Activated T-cell treated with anti-CD3 and anti-CD28 coated beads for 4 hours (primary cell): ENCODE results near the gene NINL.
A peak's percentile ranks its signal among the peaks of the same experiment; 100 is the strongest.
"Not testable (repeated sequence)": the region's sequence is repeated elsewhere in the genome, so short reads cannot be mapped to it uniquely, and the experiment has no call there.

Source experiments
- DNase-seq: peaks from one replicate; pipeline ENCODE4 v3.0.0-alpha.2; 2020

Gene NINL

DNA sequence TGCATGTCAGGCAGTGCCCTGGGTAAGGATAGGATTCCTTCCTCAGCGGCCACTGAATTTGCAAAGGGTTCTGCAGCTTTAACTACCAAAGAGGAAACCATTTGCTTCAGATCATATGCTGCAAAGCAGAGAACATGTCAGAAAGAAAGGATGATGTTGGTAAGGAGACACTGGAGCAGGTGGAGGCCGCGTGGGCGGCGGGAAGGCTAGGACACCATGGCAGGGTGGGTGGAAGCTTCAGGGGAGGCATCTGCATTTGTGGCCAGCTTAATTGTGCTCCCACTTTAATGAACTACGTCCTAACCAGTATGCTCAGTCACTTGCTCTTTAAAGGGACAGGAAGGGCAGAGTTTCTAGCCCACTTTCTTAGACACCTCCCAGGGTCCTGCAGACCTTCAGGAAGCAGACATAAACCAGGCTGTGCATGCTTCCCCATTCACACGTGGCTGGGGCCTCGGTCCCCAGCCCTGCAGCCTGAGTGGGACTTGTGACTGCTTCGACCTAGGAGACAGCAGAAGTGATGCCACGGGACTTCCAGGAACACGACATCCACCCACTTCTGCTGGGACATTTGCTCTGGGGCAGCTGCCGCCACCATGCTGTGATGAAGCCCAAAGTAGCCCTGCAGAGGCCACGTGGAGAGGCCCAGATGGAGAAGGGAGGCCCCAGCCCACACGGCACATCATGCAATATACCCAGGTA is 101.7 kb downstream of the NINL start:
- DNase-seq: no peak

DNA sequence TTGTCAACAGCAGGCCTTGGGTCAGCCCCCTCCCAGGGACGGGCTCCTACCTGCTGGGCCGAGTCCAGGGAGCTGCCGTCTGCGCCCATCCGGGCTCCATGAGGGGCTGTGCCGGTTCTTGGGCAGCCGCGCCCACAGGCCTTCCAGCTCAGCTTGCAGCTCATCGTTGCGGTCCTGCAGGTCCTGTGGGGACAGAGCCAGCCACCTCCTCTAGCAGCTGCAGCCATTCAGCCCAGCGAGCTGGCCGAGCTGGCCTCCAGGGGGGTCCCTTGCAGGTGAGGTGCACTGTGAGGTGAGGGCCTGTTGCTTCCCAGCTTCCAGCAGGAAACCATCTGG is 103.4 kb downstream of the NINL start:
- DNase-seq: no peak

DNA sequence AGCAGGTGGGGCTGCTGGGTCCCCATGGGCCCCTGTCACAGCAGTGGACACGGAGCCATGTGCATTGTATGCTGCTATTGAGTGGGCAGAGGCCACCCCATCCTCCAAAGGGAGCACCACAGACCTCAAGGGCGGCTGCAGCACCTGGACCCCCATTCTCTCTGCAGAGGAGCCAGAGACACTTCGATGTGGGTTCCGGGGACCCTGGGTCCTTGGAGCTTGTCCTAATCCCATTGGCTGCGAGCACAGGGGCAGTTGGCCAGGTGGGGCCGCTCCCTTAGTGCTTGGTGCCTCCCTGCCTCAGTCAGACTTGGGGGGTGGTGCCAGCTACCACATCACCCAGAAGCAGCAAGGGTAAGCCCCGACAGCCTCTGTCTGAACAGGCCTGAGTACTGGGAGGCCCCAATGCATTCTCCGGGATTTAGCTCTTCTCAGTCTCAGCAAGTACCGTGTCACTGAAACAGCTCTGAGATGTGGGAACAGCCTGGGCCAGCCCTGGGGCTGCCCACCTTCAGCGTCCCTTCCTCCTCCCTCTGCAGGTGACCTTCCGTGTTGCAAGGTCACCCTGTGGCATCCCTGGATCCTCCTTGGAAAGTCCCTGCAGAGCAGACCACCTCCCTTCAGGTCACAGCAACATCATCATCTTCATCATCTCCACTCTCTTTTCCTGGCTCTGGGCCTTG is 104.0 kb downstream of the NINL start:
- no peak for DNase-seq

- DNase-seq: no peak
Observed at GRCh38 chr20:25480797-25481196, 104.5 kb downstream of the NINL start.

- no peak for DNase-seq
Observed at GRCh38 chr20:25480156-25480555, 105.2 kb downstream of the NINL start.

- no peak for DNase-seq
Observed at GRCh38 chr20:25479638-25480037, 105.7 kb downstream of the NINL start.

DNA sequence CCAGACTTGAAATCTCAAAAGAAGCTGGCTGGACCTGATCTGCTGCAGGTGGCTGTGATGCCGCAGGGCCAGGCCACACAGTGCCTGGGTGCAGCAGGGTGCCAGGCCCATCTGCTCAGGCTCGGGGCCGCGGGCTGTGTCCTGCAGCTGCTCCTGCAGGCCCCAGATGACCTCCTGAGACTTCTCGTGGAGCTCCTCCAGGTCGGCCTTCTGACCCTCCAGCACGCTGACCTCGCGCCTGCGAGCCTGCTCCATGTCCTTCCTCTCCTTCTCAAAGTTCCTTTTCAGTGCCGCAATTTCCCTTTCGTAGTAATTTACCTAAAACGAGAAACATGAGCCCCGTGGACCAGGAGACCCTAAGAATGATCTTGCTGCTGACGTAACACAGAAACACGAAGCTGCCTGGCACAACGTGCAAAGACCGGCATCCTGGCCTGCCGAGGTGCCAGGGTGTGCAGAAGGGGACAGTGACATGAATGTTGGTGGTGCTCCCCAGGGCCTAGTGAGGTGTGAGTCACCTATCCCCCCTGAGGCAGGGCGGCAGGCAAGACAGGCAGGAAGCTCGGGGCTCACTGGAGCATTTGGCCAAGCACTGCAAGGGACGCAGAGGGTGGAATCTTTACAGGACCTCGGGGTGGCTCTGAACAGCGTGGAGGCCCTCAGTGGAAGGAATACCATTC is 106.3 kb downstream of the NINL start:
- DNase-seq: no peak

DNA sequence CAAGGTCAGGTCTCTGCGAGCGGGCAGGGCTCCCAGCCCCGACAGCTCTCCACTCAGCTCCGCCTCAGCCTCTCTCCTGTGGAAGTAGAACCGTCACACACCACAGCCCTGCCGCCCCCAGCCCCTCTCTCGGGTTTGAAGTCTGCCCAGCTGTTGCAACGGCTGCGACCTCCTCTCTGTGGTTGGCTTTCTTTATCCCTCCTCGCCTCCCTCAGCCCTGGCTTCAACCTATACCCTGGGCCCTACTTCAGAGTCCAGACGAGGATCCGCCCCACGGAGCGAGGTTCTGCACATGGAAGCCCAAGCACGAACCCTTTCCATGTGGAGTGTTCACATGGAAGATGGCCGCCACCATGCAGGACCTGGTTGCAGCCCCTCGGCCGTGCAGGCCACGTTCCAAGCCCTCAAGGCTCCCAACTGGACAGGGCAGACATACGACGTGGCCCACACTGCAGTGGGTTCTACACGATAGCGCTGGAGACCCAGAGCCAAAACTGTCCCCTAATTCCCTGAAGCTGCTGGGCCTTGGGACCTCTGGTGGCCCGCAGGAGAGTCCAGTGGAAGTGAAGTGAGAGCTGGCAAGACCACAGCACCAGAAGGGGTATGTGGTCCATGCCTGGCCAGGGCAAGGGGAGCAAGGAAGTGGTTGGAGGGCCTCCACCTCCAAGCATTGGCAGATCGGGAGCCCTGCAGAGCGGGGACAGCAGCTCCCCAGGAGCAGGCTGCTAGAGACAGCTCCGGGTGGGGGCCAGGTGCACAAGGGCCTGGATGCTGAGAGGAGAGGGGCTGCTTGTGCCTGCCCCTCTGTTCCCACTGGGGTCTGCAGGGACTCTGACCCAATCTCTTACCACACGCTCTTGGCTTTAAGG is 108.1 kb downstream of the NINL start:
- no peak for DNase-seq

- no peak for DNase-seq
Observed at GRCh38 chr20:25476106-25477013, 109.0 kb downstream of the NINL start.

- DNase-seq: not testable (repeated sequence)
Observed at GRCh38 chr20:25473297-25473696, 112.0 kb downstream of the NINL start.

DNA sequence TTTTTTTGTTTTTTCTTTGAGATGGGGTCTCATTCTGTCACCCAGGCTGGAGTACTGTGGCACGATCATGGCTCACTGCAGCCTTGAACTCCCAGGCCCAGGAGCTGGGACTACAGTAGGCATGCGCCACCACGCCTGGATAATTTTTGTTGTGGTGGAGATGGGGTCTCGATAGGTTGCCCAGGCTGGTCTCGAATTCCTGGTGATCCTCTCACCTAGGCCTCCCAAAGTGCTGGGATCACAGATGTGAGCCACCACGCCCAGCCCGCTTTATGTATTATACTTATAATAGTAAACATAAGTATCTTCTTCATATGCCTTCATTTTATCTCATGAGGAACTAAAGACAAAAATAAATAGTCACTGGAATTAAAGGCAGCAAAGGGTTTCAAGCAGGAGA is 114.3 kb downstream of the NINL start:
- no peak for DNase-seq

- DNase-seq: peak; percentile 3
Observed at GRCh38 chr20:25470045-25470444, 115.3 kb downstream of the NINL start.

DNA sequence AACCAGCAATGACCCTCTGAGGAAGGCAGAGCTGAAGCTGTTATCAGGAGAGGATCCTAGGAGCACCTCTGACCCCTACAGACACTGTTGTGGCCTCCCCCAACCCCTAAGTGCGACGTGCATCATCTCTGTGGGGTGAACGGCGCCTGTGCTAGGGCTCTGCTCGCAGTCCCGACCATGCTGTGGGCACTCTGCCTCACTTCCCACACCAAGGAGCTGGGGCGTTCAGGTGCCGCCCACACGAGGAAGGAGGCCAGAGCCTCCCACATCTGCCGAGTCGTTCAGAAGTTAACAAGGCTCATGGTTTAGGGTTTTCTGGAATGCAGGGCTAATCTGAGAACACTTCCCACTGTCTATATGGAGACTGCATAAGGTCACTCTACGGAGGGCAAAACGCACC is 115.8 kb downstream of the NINL start:
- no peak for DNase-seq

DNA sequence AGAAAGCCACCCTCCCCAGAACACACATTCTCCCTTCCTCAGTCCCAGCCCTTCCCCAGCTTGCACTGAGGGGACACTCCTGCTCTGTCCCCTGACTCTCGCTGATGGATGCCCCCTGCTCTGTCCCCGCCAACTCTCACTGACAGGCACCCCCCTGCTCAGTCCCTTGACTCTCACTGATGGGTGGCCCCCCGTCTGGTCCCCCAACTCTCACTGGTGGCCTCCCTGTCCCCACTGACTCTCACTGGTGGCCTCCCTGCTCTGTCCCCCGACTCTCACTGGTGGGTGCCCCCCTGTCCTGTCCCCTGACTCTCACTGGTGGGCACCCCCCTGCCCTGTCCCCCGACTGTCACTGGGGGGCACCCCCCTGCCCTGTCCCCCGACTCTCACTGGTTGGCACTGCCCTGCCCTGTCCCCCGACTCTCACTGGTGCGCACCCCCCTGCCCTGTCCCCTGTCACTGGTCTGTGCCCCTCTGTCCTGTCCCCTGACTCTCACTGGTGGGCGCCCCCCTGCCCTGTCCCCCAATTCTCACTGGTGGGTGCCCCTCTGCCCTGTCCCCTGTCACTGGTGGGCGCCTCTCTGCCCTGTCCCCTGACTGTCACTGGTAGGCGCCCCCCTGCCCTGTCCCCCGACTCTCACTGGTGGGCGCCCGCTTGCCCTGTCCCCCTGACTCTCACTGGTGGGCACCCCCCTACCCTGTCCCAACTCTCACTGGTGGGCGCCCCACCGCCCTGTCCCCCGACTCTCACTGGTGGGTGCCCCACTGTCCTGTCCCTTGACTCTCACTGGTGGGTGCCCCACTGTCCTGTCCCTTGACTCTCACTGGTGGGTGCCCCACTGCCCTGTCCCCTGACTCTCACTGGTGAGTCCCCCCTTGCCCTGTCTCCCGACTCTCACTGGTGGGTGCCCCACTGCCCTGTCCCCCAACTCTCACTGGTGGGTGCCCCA is 116.9 kb downstream of the NINL start:
- DNase-seq: no peak

DNA sequence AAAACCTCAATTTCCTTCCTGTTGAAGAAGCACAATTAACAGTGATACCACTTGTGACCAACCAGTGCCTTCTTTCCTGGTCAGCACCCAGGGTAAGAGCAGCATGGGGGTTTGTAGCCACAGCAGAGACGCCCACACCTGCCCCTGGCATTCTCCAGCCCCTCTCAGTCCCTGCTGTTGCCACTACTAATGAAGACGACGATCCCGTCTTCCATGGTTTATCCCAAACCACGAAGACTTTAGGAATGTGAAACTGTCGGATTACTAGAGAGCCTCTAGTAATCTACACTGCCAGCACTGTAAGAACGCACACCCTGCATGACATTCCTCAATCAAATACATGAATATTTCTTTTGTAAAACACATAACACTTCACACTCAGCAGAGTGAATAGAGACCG is 117.9 kb downstream of the NINL start:
- DNase-seq: no peak

GRCh38 chr20:25466846-25467245 is 118.5 kb downstream of the NINL start:
- DNase-seq: no peak

- DNase-seq: no peak
Observed at GRCh38 chr20:25465243-25466135, 119.8 kb downstream of the NINL start.

DNA sequence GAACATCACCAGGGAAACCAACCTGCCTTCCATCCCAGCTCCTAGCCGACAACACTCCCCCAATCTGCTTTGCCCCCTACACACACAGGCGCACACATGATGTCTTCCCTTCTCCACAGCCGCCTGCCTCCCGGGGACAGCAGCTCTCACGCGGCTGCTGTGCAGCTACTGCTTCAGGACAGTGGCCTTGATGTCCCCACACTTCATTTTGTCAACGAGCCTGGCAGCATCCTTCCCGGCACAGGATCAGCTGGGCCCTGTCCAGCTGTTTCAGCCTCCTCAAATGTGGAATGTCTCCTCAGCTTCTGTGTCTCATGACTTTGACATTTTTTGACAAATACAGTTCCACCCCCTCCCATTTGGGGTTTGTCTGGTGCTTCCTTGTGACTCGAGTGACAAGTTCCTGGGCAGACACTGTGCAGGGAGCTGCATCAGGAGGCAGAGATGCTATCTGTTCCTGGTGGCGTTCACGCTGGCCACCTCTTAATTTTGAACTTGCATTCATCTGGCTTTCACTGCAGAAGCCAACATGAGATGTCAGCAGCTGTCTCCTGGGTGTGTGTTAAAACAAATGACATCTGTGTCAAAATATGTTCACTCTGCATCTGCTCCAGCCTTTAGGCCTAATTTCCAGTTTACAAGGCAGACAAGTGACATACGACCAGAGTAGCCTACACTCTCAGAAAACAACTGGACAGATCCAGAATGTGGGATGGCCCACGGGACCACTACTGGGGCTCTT is 120.7 kb downstream of the NINL start:
- DNase-seq: no peak
